ENCODE results near the gene ALDH3A2.
A peak's percentile ranks its signal among the peaks of the same experiment; 100 is the strongest.

ALDH3A2 gene

GRCh38 chr17:19672009-19672750, 23.6 kb downstream of the ALDH3A2 start:
- no peaks in the 10 kb centered on the region for H3K27me3 ChIP-seq (replicated peaks in 2 of 5; ENCODE audit: control insufficient read depth in 4 of 5, insufficient read depth in 5 of 5, low read length in 4 of 5)
- ChIA-PET POLR2A (interaction anchor here (0.5 to 1.2 kb wide), 2 partner anchors 24 to 190 kb away, joined by 4 read pairs; no protein-coding TSS in a partner anchor), CTCF (interaction anchor here (0.8 kb wide), 1 partner anchor 46 kb away, joined by 3 read pairs; no protein-coding TSS in a partner anchor)
- peak in 1 of 3 donors; percentile 2 for DNase-seq
- no peaks in the 10 kb centered on the region for H3K4me1 ChIP-seq (ENCODE audit: control extremely low read depth in 1 of 4, control insufficient read depth in 4 of 4, insufficient read depth in 4 of 4, low read length in 3 of 4)
- H3K9me3 ChIP-seq (ENCODE audit: control extremely low read depth in 1 of 5, control insufficient read depth in 4 of 5, insufficient read depth in 2 of 5, low read depth in 1 of 5, low read length in 4 of 5): no peaks in the 10 kb centered on the region
- H3K27ac ChIP-seq (ENCODE audit: insufficient read depth in 1 of 2, low read depth in 1 of 2, low read length in 2 of 2, poor library complexity in 1 of 2, severe bottlenecking in 2 of 2): no peak overlapping the region
- H3K36me3 ChIP-seq (ENCODE audit: control insufficient read depth in 4 of 4, insufficient read depth in 4 of 4, low read length in 3 of 4): peaks cover 4 to 29% (median 9%) of the 10 kb centered on the region in 4 experiments
- no peak overlapping the region for H3K4me3 ChIP-seq (ENCODE audit: control insufficient read depth in 1 of 7, extremely low read depth in 1 of 7, insufficient read depth in 4 of 7, low read depth in 2 of 7, low read length in 6 of 7)
- WGBS (ENCODE audit: insufficient coverage): 89% methylated on average over 4 of the region's 5 CpGs

DNA sequence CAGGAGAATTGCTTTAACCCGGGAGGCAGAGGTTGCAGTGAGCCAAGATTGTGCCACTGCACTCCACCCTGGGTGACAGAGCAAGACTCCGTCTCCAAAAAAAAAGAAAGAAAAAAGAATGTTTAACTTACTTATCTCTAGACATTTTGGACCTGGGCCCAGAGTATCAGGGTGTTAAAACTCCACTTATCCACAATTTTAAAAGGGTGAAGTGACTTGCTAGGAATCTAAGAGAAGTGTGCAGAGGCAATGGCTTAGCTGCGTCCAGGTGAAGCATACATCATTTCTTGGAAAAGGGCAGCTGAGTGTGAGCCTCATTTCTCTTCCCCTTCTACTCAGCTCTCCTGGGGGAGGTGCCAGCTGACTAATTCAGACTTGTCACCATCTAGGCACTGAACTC, 25.1 kb downstream of the ALDH3A2 start:
- no peak overlapping the region for H3K27ac ChIP-seq (ENCODE audit: insufficient read depth in 1 of 2, low read depth in 1 of 2, low read length in 2 of 2, poor library complexity in 1 of 2, severe bottlenecking in 2 of 2)

DNA sequence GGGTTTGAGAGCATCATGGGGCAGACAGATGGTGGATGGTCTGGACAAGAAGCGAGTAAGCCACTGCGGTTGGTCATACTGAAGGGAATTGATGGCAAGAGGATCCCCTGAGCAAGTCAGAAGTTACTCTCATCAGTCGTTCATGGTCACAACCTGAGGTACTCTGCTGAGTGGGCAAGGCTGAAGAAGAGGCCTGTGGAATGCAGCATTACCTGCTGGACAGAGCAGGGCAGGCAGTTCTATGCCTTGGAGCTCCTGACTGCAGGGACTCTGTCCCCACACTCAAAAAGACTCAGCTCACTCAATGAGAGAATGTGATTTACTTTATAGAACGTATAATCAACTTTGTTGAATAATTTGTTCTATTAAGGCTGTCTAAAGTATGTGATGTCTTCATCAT, 28.3 kb downstream of the ALDH3A2 start:
- Histone ChIP-seq H3K4me3 (ENCODE audit: control insufficient read depth in 1 of 7, extremely low read depth in 1 of 7, insufficient read depth in 4 of 7, low read depth in 2 of 7, low read length in 6 of 7) (no peak overlapping the region), H3K9me3 (ENCODE audit: control extremely low read depth in 1 of 5, control insufficient read depth in 4 of 5, insufficient read depth in 2 of 5, low read depth in 1 of 5, low read length in 4 of 5) (no peaks in the 10 kb centered on the region), H3K36me3 (ENCODE audit: control insufficient read depth in 4 of 4, insufficient read depth in 4 of 4, low read length in 3 of 4) (peaks cover 3 to 19% (median 7%) of the 10 kb centered on the region in 4 experiments), H3K4me1 (ENCODE audit: control extremely low read depth in 1 of 4, control insufficient read depth in 4 of 4, insufficient read depth in 4 of 4, low read length in 3 of 4) (no peaks in the 10 kb centered on the region), H3K27ac (ENCODE audit: insufficient read depth in 1 of 2, low read depth in 1 of 2, low read length in 2 of 2, poor library complexity in 1 of 2, severe bottlenecking in 2 of 2) (no peak overlapping the region), H3K27me3 (replicated peaks in 2 of 5; ENCODE audit: control insufficient read depth in 4 of 5, insufficient read depth in 5 of 5, low read length in 4 of 5) (no peaks in the 10 kb centered on the region)
- POLR2A ChIA-PET: no interaction called here
- CTCF ChIA-PET: interaction anchor here (1.7 kb wide), 1 partner anchor 8 kb away, joined by 4 read pairs; no protein-coding TSS in a partner anchor
- no peak for DNase-seq
- 97% methylated on average over 3 of the region's 4 CpGs for WGBS (ENCODE audit: insufficient coverage)

More for the DNA sequence above, 25.1 kb downstream of the ALDH3A2 start:
- no CpG with 5 or more reads among the region's 3 CpGs for WGBS (ENCODE audit: insufficient coverage)
- DNase-seq: no peak
- Histone ChIP-seq H3K4me1 (ENCODE audit: control extremely low read depth in 1 of 4, control insufficient read depth in 4 of 4, insufficient read depth in 4 of 4, low read length in 3 of 4) (no peaks in the 10 kb centered on the region), H3K4me3 (ENCODE audit: control insufficient read depth in 1 of 7, extremely low read depth in 1 of 7, insufficient read depth in 4 of 7, low read depth in 2 of 7, low read length in 6 of 7) (no peak overlapping the region), H3K9me3 (ENCODE audit: control extremely low read depth in 1 of 5, control insufficient read depth in 4 of 5, insufficient read depth in 2 of 5, low read depth in 1 of 5, low read length in 4 of 5) (no peaks in the 10 kb centered on the region), H3K27me3 (replicated peaks in 2 of 5; ENCODE audit: control insufficient read depth in 4 of 5, insufficient read depth in 5 of 5, low read length in 4 of 5) (no peaks in the 10 kb centered on the region), H3K36me3 (ENCODE audit: control insufficient read depth in 4 of 4, insufficient read depth in 4 of 4, low read length in 3 of 4) (peaks cover 4 to 27% (median 9%) of the 10 kb centered on the region in 4 experiments)
- CTCF ChIA-PET: no interaction called here
- POLR2A ChIA-PET: no interaction called here

DNA sequence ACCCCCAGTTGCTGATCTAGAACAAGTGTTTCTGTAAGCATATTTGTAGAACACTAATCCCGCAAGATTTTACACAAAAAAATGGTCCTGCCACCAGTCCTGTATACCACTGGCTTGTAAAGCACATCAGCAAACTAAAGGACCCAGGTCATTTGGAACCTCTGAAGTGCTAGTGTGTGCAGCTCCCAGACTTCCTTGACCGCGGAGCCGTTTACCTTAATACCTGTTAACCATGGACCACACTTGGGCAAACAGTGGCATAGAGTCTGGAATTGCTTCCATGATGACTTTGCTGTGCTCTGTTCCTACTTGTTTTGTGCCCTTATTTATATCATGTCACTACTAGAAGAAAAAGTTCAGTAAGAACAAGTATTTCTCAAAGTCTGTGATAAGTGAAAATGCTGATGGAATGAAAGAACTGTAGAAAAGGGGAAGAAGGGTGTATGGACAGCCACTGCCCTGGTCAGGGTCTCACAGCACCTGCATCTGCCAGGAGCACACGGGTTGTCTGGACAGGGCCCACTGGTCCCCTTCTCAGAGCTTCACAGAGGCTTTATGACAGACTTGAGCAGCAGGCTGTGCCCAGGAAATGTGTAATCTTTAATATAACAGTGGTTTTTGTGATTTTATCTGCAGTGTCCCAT, 29.3 kb downstream of the ALDH3A2 start:
- POLR2A ChIA-PET: no interaction called here
- peaks cover 0 to 12% (median 4%) of the 10 kb centered on the region in 4 experiments for H3K36me3 ChIP-seq (ENCODE audit: control insufficient read depth in 4 of 4, insufficient read depth in 4 of 4, low read length in 3 of 4)

GRCh38 chr17:19678581-19679453, 30.3 kb downstream of the ALDH3A2 start:
- no peak overlapping the region for H3K4me3 ChIP-seq (ENCODE audit: control insufficient read depth in 1 of 7, extremely low read depth in 1 of 7, insufficient read depth in 4 of 7, low read depth in 2 of 7, low read length in 6 of 7)
- no peaks in the 10 kb centered on the region for H3K9me3 ChIP-seq (ENCODE audit: control extremely low read depth in 1 of 5, control insufficient read depth in 4 of 5, insufficient read depth in 2 of 5, low read depth in 1 of 5, low read length in 4 of 5)
- no peaks in the 10 kb centered on the region for H3K4me1 ChIP-seq (ENCODE audit: control extremely low read depth in 1 of 4, control insufficient read depth in 4 of 4, insufficient read depth in 4 of 4, low read length in 3 of 4)
- ChIA-PET CTCF (interaction anchor here (1.7 kb wide), 2 partner anchors 10 to 83 kb away, joined by 4 to 6 read pairs; no protein-coding TSS in a partner anchor), POLR2A (no interaction called here)
- peaks cover 0 to 10% (median 4%) of the 10 kb centered on the region in 4 experiments for H3K36me3 ChIP-seq (ENCODE audit: control insufficient read depth in 4 of 4, insufficient read depth in 4 of 4, low read length in 3 of 4)
- no peak overlapping the region for H3K27ac ChIP-seq (ENCODE audit: insufficient read depth in 1 of 2, low read depth in 1 of 2, low read length in 2 of 2, poor library complexity in 1 of 2, severe bottlenecking in 2 of 2)
- no peak for DNase-seq
- WGBS (ENCODE audit: insufficient coverage): 92% methylated on average over 18 of the region's 18 CpGs
- H3K27me3 ChIP-seq (replicated peaks in 2 of 5; ENCODE audit: control insufficient read depth in 4 of 5, insufficient read depth in 5 of 5, low read length in 4 of 5): no peaks in the 10 kb centered on the region

More for the DNA sequence above, 29.3 kb downstream of the ALDH3A2 start:
- 96% methylated on average over 5 of the region's 5 CpGs for WGBS (ENCODE audit: insufficient coverage)
- H3K27me3 ChIP-seq (replicated peaks in 2 of 5; ENCODE audit: control insufficient read depth in 4 of 5, insufficient read depth in 5 of 5, low read length in 4 of 5): no peaks in the 10 kb centered on the region
- H3K4me1 ChIP-seq (ENCODE audit: control extremely low read depth in 1 of 4, control insufficient read depth in 4 of 4, insufficient read depth in 4 of 4, low read length in 3 of 4): no peaks in the 10 kb centered on the region
- H3K27ac ChIP-seq (ENCODE audit: insufficient read depth in 1 of 2, low read depth in 1 of 2, low read length in 2 of 2, poor library complexity in 1 of 2, severe bottlenecking in 2 of 2): no peak overlapping the region
- no peaks in the 10 kb centered on the region for H3K9me3 ChIP-seq (ENCODE audit: control extremely low read depth in 1 of 5, control insufficient read depth in 4 of 5, insufficient read depth in 2 of 5, low read depth in 1 of 5, low read length in 4 of 5)
- no peak for DNase-seq
- CTCF ChIA-PET: interaction anchor here (1.7 kb wide), 1 partner anchor 9 kb away, joined by 4 read pairs; no protein-coding TSS in a partner anchor
- H3K4me3 ChIP-seq (ENCODE audit: control insufficient read depth in 1 of 7, extremely low read depth in 1 of 7, insufficient read depth in 4 of 7, low read depth in 2 of 7, low read length in 6 of 7): no peak overlapping the region

- no peaks in the 10 kb centered on the region for H3K27me3 ChIP-seq (replicated peaks in 2 of 5; ENCODE audit: control insufficient read depth in 4 of 5, insufficient read depth in 5 of 5, low read length in 4 of 5)
- DNase-seq: no peak
- no peaks in the 10 kb centered on the region for H3K4me1 ChIP-seq (ENCODE audit: control extremely low read depth in 1 of 4, control insufficient read depth in 4 of 4, insufficient read depth in 4 of 4, low read length in 3 of 4)
- 100% methylated on average over 2 of the region's 2 CpGs for WGBS (ENCODE audit: insufficient coverage)
- ChIA-PET CTCF (no interaction called here), POLR2A (no interaction called here)
- no peaks in the 10 kb centered on the region for H3K9me3 ChIP-seq (ENCODE audit: control extremely low read depth in 1 of 5, control insufficient read depth in 4 of 5, insufficient read depth in 2 of 5, low read depth in 1 of 5, low read length in 4 of 5)
- no peak overlapping the region for H3K4me3 ChIP-seq (ENCODE audit: control insufficient read depth in 1 of 7, extremely low read depth in 1 of 7, insufficient read depth in 4 of 7, low read depth in 2 of 7, low read length in 6 of 7)
- peaks cover 0 to 2% (median 0%) of the 10 kb centered on the region in 4 experiments for H3K36me3 ChIP-seq (ENCODE audit: control insufficient read depth in 4 of 4, insufficient read depth in 4 of 4, low read length in 3 of 4)
- no peak overlapping the region for H3K27ac ChIP-seq (ENCODE audit: insufficient read depth in 1 of 2, low read depth in 1 of 2, low read length in 2 of 2, poor library complexity in 1 of 2, severe bottlenecking in 2 of 2)
Observed at GRCh38 chr17:19683117-19683516, 34.6 kb downstream of the ALDH3A2 start.
